GM19395 (cell line): ENCODE data around the gene ACVRL1.
A peak's percentile ranks its signal among the peaks of the same experiment; 100 is the strongest.

Experiments
- ATAC-seq: cut with Tn5 transposase; IDR thresholded peaks from one replicate; pipeline ENCODE4 v1.9.1; 2021; ENCODE audit warnings: mild to moderate bottlenecking, moderate library complexity; ENCODE audit not compliant: unreplicated experiment

ACVRL1 gene

DNA sequence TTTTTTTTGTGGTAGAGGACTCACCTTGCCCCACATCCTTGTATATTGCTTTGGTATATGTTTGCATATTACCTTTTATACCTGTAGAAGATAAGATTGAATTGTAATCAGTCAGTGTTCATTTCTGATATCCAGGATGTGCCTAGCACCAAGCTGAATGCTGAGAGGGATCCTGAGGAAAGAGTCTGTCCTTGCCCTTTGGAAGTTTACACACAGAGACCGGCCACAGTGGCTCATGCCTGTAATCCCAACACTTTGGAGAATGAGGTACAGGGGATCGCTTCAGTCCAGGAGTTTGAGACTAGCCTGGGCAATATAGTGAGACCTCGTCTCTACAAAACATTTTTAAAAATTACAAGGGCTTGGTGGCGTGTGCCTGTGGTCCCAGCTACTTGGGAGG, 52.6 kb downstream of the ACVRL1 start:
- no peak for ATAC-seq

DNA sequence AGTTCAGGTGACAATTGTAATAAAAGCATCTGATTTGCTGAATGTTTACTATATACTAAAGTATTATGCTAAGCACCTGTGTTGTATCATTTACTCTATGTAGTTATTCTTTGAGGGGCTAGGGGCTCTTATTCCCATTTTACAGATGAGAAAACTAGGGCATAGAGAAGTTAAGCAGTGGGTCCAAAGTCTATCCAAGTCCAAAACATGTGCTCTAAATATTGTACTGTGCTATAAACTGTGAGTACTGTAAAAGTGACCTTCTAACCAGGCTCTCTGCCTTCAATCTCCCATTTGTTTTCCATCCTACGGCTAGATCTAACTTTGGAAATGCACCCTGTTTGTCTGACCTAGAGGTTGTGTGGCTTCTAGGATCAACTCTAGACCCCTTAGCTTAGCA, 53.2 kb downstream of the ACVRL1 start:
- no peak for ATAC-seq

DNA sequence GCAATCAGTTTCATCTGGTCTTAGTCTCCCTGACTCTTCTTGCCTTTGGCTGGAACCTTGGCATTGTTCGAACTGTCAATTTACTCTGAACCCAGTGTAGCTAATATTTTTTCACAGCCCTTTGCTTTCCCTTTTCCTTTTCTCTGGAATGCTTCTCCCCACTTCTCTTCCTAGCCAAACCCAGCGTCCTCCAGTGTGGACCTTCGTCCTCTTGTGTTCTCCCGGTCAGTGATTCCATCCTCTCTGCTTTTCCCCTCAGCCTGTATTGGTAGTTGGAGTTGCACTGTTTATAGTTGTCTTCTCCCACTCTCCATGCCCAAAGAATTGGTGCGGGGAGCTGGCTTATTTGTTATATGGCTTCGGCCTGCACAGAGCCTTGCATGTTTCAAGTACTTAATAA, 53.6 kb downstream of the ACVRL1 start:
- no peak for ATAC-seq

DNA sequence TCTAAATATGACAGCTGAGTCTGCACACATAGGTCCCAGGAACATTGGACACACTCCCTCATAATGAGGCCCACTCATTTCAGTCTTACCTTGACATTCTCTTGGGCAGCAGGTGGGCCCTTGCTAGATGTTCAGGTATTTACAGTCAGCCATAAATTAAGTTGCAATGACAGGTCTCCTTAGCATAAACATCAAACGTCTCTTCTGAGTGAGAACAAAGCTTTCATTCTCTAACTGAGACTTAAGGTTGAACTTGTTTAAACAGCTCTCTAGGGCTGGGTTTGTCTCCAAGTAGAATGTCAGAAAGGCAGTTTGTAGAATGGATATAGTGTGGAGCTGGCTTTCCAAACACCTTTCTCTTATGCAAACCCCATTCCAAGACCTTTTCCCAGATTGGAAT, 54.5 kb downstream of the ACVRL1 start:
- no peak for ATAC-seq

GRCh38 chr12:51962737-51963136, 55.4 kb downstream of the ACVRL1 start:
- no peak for ATAC-seq

DNA sequence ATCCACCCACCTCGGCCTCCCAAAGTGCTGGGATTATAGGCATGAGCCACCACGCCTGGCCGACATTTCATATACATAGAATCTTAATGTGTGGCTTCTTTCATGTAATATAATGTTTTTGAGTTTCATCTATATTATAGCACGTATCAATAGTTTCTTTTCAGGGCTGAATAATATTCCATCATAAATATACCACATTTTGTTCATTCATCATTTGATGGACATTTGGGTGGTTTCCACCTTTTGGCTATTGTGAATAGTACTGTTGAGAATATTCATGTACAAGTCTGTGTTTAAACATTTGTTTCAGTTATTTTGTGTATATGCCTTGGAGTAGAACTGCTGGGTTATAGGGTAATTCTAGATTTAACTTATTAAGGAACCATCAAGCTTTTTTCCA, 56.2 kb downstream of the ACVRL1 start:
- no peak for ATAC-seq

- ATAC-seq, result no peak
Observed at GRCh38 chr12:51969643-51970042, 62.3 kb downstream of the ACVRL1 start.

GRCh38 chr12:51970904-51971646, 63.8 kb downstream of the ACVRL1 start:
- peak; percentile 86 for ATAC-seq

GRCh38 chr12:51971679-51972421, 64.5 kb downstream of the ACVRL1 start:
- ATAC-seq, result peak; percentile 49

DNA sequence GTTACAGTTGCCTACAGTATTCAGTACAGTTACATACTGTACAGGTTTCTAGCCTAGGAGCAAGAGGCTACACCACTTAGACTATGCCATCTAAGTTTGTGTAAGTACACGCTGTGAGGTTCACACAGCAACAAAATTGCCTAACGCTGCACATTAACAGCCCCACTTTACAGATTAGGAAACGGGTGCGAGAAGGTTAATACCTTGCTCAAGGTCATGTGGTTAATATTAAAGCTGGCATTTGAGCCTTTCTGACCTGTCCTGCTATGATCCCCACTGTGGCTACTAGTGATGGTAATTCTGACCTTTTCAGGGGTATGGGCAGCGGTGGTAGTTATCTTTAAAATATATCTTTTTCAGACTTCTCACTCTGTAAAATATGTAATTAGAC, 65.1 kb downstream of the ACVRL1 start:
- ATAC-seq, result no peak

- no peak for ATAC-seq
Observed at GRCh38 chr12:51972849-51973273, 65.6 kb downstream of the ACVRL1 start.
